ENCODE data around the gene CSNK2A1.

The CSNK2A1 gene

DNA sequence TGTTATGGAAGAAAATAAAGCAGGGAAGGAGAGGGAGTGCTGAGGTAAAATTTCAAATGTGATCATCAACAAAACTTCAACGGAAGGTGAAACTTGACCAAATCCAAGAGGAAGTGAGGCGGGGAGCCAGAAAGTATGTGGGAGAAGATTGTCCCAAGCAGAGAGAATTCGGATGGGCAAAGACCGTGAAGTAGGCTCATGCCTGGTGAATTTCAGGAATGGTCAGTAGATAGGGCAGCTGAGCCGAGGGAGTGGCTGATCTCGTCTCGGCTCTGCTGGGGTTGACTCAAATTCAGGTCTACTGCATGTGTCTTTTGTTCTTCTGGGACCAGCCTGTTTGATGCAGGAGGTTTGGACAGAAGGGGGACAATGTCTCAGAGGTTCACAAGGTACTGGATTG, 7.0 kb upstream of the CSNK2A1 start:
- TF ChIP-seq, protein P1, sequence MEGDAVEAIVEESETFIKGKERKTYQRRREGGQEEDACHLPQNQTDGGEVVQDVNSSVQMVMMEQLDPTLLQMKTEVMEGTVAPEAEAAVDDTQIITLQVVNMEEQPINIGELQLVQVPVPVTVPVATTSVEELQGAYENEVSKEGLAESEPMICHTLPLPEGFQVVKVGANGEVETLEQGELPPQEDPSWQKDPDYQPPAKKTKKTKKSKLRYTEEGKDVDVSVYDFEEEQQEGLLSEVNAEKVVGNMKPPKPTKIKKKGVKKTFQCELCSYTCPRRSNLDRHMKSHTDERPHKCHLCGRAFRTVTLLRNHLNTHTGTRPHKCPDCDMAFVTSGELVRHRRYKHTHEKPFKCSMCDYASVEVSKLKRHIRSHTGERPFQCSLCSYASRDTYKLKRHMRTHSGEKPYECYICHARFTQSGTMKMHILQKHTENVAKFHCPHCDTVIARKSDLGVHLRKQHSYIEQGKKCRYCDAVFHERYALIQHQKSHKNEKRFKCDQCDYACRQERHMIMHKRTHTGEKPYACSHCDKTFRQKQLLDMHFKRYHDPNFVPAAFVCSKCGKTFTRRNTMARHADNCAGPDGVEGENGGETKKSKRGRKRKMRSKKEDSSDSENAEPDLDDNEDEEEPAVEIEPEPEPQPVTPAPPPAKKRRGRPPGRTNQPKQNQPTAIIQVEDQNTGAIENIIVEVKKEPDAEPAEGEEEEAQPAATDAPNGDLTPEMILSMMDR (IDR thresholded peaks at IDR 0.05; ENCODE audit: extremely low read depth, missing control alignments), result no peak
- no peak for DNase-seq (ENCODE audit: low spot score)

DNA sequence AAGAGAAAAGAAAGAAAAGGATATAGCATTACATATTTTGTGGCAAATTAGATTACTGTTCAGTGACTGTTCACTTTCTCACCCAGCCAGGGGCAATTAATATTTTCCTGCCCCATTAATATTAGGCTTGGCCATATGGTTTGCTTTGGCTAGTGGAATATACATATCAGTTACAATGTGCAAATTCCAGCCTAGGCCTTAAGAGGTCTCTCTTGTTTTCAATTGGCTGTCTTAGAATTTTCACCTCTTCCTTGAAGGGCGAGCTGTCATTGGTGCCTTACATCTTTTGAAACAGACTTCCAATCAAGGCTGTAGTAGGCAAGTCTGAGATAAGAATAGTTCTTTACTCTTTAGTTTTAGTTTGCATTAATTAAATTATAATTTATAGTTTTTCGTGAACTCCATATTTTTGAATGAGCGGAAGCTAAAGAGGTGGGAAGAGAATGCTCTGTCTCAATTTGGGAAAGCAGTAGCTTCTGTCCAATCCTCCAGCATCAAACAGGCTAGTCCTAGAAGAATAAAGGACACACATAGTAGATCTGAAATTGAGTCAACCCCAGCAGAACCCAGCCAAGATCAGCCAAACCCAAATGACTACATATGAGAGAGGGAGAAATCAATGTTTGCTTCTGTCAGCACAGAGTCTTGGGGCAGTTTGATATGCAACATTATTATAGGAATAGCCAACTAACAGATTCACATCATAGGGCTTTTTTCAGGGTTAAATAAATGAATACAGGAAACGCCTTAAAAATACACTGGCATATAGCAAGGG, 6.3 kb upstream of the CSNK2A1 start:
- TF ChIP-seq, protein P1 (IDR thresholded peaks at IDR 0.05; ENCODE audit: extremely low read depth, missing control alignments), result no peak
- no peak for DNase-seq (ENCODE audit: low spot score)

DNA sequence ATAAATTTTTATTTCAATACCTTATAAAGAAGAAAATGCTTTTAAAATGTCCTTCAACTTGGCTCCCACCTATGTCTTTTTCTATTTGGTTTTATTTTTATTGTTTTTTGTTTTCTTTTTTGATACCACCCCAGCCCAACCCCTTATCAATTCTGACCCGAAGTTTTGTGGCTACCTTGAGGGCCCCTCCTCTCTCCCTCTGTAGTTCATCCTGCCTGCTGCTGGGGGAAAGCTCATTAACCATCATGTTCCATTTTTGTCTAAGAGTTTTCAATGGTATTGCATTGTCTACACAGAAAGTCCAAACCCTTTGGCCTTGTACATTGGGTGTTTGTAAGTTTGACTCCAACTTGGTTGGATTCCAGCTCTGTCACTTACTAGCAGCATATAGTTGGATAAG, 5.3 kb upstream of the CSNK2A1 start:
- no peak for DNase-seq (ENCODE audit: low spot score)
- TF ChIP-seq, protein P1 (IDR thresholded peaks at IDR 0.05; ENCODE audit: extremely low read depth, missing control alignments), result no peak

DNA sequence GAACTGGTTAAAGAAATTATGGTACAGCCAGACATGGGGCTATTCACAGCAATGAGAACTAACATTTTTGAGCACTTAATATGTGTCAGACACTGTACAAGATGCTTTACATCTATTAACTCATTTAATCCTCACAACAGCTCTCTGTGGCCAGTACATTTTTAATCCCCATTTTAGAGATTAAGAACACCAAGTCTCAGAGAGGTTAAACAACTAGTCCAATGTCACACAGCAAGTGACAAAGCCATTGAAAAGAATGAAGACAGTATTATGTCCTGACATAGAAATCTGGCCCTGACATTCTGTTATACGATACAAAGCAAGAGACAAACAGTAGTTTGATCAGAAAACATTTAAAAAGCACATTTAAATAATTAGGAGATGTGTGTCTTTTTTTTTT, 3.8 kb upstream of the CSNK2A1 start:
- DNase-seq (ENCODE audit: low spot score), result no peak
- TF ChIP-seq, protein P1 (IDR thresholded peaks at IDR 0.05; ENCODE audit: extremely low read depth, missing control alignments), result no peak

DNA sequence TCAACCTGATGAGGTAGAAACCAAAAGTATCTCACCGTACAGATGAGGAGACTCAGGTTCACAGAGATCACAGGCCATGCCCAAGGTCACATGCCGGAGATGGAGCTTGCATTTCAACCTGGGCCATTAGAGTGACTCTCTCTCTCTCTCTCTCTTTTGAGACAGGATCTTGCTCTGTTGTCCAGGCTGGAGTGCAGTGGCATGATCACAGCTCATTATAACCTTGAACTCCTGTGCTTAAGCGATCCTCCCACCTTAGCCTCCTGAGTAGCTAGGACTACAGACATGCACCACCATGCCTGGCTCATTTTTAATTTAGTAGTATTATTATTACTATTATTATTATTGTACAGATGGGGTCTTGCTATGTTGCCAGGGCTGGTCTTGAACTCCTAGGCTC, 2.8 kb upstream of the CSNK2A1 start:
- TF ChIP-seq, protein P1 (IDR thresholded peaks at IDR 0.05; ENCODE audit: extremely low read depth, missing control alignments), result no peak
- DNase-seq (ENCODE audit: low spot score), result no peak

DNA sequence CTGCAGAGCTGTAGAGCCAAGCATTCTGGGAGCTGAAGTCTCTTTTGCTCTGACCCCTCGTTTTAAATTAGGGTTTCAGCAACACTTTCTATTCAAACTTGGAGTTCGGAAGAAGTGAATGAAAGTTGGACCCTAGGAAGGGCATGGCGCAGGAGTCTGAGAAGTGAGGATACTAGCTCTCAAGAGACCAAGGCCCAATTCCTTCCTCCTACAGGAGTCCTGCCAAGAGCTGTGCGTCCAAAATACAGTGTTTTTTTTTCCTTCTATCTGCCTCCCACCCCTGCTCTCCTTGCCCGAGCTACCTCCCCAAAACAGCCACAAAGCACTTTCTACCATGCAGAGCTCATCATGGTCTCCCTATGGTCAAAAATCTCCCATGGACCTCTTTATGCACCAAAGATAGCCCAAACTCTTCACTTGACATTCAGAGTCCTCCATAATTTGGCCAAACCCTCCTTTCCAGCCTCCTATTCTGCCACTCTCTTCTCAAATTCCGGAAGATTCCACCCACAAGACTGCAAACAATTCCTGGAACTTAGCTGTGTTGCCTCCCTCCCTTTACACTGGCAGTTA, 649 bp upstream of the CSNK2A1 start:
- TF ChIP-seq, protein P1 (IDR thresholded peaks at IDR 0.05; ENCODE audit: extremely low read depth, missing control alignments), result no peak
- no peak for DNase-seq (ENCODE audit: low spot score)

DNA sequence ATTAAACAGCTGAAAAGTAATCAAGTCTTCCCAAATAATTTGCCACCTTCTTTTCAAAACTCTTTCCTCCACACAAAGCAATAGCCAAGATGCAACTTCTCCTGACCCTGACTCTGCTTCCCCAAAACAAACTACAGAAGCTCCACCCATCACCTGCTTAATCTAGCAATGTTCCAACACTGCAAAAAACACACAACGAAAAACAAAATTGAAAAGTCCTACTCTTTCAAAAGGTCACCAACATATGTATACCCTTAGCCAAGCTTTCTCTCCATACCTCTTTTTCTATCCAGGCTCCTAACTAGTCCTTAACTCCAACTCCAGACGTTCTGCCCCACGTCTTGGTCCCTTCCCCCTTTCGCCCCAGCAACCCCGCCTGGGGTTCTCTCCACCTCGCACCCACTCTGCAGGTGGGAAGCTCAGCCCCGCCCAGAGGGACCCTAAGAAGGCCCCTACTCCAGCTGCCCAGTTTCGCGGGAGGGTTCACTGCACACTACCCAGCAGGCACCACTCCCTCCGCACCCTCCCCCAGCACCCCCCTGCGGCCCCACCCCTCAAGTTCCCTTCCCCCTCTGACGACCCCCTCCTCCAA, 717 bp downstream of the CSNK2A1 start:
- peak; percentile 41 for DNase-seq (ENCODE audit: low spot score)
- TF ChIP-seq, protein P1 (IDR thresholded peaks at IDR 0.05; ENCODE audit: extremely low read depth, missing control alignments), result no peak
